ENCODE data around the gene FBXO22. TPM values are rescaled to one million over a fixed set of nuclear protein-coding genes. Genes with fewer than 3 reads are reported as not detected.

The FBXO22 gene
- total and polyA plus RNA-seq, 3 donors from 2014 or later = 16.8 to 25.7 (median 23.2) TPM

DNA sequence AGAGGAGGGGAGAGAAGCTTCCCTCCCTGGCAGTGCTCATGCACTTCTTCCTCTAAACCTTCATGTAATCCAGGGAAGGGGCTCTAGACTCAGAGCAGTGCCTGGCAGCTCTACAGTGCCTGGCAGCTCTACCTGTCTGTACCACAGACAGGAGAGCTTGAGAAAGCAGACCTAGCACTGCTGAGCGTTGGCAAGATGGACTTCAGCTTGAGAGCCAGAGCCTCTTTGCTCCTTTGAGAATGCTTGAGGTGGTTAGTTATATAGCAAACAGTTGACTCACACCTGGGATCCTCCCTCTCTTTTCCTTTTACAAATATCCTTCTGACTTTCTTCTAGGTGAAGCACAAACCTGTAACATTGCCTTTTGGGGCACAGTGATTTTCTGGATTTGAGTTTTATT is 20.9 kb downstream of the FBXO22 start:
- DNase-seq = no peak
- 95 to 100% methylated on average over 1 of the region's 1 CpG for WGBS, 2 donors
- H3K36me3 ChIP-seq (ENCODE audit: low read depth, missing control alignments) = no peaks in the 10 kb centered on the region
- no peak overlapping the region for H3K27ac ChIP-seq
- TF ChIP-seq, protein P1, sequence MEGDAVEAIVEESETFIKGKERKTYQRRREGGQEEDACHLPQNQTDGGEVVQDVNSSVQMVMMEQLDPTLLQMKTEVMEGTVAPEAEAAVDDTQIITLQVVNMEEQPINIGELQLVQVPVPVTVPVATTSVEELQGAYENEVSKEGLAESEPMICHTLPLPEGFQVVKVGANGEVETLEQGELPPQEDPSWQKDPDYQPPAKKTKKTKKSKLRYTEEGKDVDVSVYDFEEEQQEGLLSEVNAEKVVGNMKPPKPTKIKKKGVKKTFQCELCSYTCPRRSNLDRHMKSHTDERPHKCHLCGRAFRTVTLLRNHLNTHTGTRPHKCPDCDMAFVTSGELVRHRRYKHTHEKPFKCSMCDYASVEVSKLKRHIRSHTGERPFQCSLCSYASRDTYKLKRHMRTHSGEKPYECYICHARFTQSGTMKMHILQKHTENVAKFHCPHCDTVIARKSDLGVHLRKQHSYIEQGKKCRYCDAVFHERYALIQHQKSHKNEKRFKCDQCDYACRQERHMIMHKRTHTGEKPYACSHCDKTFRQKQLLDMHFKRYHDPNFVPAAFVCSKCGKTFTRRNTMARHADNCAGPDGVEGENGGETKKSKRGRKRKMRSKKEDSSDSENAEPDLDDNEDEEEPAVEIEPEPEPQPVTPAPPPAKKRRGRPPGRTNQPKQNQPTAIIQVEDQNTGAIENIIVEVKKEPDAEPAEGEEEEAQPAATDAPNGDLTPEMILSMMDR (IDR thresholded peaks at IDR 0.05) = no peak
- TF ChIP-seq POLR2A (IDR thresholded peaks at IDR 0.05) = no peak
- no peaks in the 10 kb centered on the region for H3K27me3 ChIP-seq
- intact Hi-C loops (cut with DNase I; ENCODE audit: low total_unique reads) = no loop called here
- no peak overlapping the region for H3K4me3 ChIP-seq
- H3K9me3 ChIP-seq = no peaks in the 10 kb centered on the region
- H3K4me1 ChIP-seq = no peaks in the 10 kb centered on the region

DNA sequence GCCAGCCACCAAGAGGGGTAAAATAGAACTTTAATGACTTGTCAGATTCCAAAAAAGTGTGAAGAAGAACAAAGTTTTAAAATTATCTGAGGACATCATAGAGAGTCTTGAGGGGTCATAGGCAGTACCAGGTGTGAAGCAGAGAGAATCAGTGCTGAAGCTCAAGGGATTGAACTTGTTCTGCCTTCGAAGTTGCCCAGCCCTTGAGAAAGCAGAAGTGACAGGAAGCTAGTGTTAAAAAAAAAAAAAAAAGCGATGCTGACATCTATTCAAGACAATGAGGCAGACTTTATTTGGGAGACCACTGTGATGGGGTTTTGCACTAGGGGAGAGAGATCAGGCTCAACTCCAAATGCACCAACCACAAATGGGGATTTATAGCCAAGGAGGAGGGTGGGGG is 21.8 kb downstream of the FBXO22 start:
- Histone ChIP-seq H3K27me3 (no peaks in the 10 kb centered on the region), H3K4me1 (no peaks in the 10 kb centered on the region), H3K27ac (no peak overlapping the region), H3K4me3 (no peak overlapping the region), H3K9me3 (no peaks in the 10 kb centered on the region), H3K36me3 (ENCODE audit: low read depth, missing control alignments) (no peaks in the 10 kb centered on the region)
- WGBS, 2 donors = 73 to 88% methylated on average over 2 of the region's 2 CpGs
- TF ChIP-seq POLR2A (IDR thresholded peaks at IDR 0.05) = no peak
- TF ChIP-seq, protein P1 (IDR thresholded peaks at IDR 0.05) = no peak
- intact Hi-C loops (cut with DNase I; ENCODE audit: low total_unique reads) = no loop called here
- no peak for DNase-seq

DNA sequence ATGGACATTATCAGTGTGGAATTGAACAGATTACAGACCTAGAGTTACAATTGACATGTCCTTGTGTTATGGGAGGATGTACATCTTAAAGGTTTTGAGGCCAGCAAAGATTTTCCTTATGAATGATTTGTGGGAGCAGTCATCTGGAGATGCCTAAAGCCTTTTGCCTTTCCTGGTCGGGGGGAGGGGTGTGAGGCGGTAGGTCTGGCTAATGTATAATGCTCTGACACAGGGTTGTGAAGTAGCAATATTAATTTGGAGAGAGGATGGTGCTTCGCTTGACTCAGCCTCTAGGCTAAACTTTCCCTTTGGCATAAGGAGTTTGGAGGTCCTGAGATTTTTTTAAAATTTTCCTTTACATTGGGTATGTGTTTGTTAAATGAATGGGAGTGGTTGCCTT is 23.3 kb downstream of the FBXO22 start:
- Histone ChIP-seq H3K36me3 (ENCODE audit: low read depth, missing control alignments) (no peaks in the 10 kb centered on the region), H3K9me3 (no peaks in the 10 kb centered on the region), H3K27ac (no peak overlapping the region), H3K4me1 (no peaks in the 10 kb centered on the region), H3K27me3 (no peaks in the 10 kb centered on the region), H3K4me3 (no peak overlapping the region)
- WGBS, 2 donors = 91 to 94% methylated on average over 3 of the region's 3 CpGs
- DNase-seq = no peak
- TF ChIP-seq POLR2A (IDR thresholded peaks at IDR 0.05) = no peak
- TF ChIP-seq, protein P1 (IDR thresholded peaks at IDR 0.05) = no peak
- intact Hi-C loops (cut with DNase I; ENCODE audit: low total_unique reads) = no loop called here

DNA sequence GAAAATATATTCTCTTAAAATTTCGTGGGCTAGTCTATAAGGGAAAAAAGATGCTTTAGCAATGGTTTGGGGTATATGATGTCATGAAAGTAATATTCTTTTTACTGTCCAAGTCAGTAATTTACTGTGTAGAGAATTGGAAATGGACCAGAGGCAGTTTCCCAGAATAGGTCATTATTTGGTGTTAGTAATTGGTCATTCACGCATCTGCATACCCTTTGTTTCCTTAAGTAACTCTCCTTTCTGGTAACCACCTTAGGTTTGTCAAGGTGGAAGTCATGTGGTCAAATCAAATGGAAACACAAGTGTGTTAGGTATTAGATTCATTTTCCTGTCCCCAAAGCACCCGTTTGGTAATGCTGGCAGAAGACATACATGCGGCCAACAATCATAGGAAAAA is 23.9 kb downstream of the FBXO22 start:
- intact Hi-C loops (cut with DNase I; ENCODE audit: low total_unique reads) = no loop called here
- TF ChIP-seq POLR2A (IDR thresholded peaks at IDR 0.05) = no peak
- TF ChIP-seq, protein P1 (IDR thresholded peaks at IDR 0.05) = no peak
- 94 to 95% methylated on average over 4 of the region's 4 CpGs for WGBS, 2 donors

More for the DNA sequence above, 23.9 kb downstream of the FBXO22 start:
- Histone ChIP-seq H3K27me3 (no peaks in the 10 kb centered on the region), H3K4me3 (no peak overlapping the region), H3K27ac (no peak overlapping the region), H3K9me3 (no peaks in the 10 kb centered on the region), H3K4me1 (no peaks in the 10 kb centered on the region), H3K36me3 (ENCODE audit: low read depth, missing control alignments) (no peaks in the 10 kb centered on the region)
- no peak for DNase-seq
